Right renal cortex interstitium (tissue), 3 donors: Measurements from ENCODE around the gene CENPU. TPM values are rescaled to one million over a fixed set of nuclear protein-coding genes. Genes with fewer than 3 reads are reported as not detected.

ENCODE experiments used
- DNase-seq, 3 donors: peaks; one replicate each; pipeline ENCODE4 v3.0.0-alpha.2; 2013; ENCODE audit warnings: low read depth in 3 of 3, low spot score in 2 of 3
- polyA plus RNA-seq, 3 donors: library from polyadenylated mRNA; unstranded; fragments of 120-200 nt; gene quantifications; one replicate each; pipeline ENCODE4 v1.2.1, GENCODE V29; 2013; ENCODE audit not compliant: insufficient read length in 3 of 3

Gene CENPU
- polyA plus RNA-seq, 3 donors: 27.5 to 51.2 (median 43.0) TPM

DNA sequence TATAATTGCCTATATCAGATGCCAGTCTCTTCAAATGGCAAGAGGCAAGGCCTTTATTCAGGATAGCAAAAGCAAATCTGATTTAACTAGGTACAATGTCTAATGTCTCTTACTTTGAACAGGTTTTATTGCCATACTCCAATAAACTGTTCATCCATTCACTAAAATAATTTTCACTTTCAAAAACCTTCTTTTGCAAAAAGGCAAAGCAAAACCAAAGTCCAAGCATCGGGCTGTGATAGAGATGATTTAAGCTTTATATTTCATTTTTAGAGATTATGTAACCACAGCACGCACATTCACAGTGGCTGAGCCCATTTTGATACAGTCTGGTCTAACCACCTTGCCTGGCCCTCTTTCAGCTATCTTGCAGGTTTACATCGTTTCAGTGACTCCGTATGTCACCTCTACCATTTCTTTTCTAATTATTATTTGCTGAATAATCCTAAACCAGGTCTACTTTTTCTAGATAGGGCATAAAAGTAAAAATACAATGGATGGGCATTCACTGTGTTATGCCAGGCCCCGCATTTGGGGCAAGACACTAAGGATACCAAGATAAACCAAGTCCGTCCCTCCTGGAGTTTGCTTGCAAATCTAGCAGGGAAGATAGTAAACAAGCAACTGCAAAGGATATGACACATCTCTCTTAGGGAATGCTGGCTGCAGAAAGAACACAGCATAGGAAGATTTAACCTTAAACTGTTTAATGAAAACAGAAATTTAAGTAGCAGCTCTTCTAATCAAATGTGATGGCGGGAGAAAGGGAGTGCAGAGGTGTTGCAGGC, 86.4 kb downstream of the CENPU start:
- no peak for DNase-seq

DNA sequence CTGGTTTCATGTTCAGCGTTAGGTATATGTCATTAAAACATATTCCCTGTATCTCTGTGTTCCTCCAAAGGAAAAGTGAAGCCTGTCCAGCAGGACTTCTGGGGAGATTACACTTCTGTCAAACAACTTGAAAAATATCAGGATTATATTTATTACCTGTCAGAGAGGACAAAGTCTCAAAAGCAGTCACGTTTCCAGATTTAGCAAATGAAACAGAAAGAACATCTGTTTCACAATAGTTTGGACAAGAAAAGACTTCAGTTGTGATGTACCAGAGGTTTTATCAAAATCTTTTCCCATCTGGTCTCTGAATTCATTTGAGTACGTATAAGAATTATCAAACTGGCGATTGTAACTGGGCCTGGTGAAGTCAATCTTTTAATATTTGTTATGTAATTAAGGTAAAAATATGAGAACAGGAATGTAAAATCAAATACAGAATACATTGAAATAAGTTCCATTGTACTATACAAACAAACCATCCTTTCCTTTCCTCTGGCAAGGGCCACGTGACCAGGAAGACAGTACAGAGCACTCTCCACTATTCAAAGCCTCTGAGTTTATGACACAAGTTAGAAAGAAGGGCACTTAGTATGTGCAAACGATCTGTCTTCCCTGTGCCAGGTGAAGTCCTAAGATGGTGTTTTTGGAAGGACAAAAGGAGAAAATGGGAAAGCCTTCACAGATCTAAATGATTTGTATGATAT, 87.8 kb downstream of the CENPU start:
- no peak for DNase-seq

DNA sequence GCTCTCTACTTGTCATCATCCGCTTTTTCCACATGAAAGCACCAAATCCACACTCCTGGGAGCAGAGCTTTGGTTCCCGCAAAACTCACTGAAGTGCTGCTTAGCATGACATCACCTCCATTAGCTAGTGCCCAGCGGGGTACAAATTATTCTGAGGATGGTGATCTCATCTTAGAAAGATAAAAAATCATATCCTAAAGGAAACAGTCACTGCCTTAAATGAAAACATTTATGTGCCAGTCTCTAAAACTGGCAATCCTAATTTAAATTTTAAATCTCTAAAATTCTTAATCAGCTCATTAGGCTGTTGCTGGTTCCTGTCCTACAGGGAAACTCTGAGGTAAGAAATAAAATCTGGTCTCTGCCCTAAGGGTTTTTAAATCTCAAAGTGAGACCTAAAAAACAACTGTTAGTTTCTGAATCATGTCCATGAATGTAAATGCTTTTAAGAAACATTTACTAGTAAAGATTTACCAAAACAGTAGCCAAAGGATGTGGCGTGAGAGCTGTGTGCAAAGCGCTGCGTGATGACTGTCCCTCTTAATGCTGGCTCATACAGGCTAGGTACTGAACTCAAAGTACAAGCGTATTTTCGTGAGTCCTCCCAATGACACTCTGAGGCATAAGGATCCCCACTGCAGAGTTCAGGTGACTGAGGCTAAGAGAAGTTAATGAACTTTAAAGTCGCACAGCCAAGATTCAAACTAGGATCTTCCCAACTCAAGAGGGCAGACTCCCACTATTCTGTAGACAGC, 89.2 kb downstream of the CENPU start:
- no peak for DNase-seq

Other genes starting within 250 kb of the CENPU start
- gene CASP3, start 84.6 kb downstream of the CENPU start, polyA plus RNA-seq: 10 to 100 TPM; 35.5 to 39.5 (median 36.1) TPM
- 10 to 100 TPM; 28.0 to 34.5 (median 28.6) TPM for gene PRIMPOL, start 84.4 kb downstream of the CENPU start, polyA plus RNA-seq
- gene ACSL1, start 91.9 kb upstream of the CENPU start, polyA plus RNA-seq: 10 to 100 TPM; 58.0 to 74.8 (median 70.8) TPM